Measurements from ENCODE around the gene HTT. TPM values are rescaled to one million over a fixed set of nuclear protein-coding genes. Genes with fewer than 3 reads are reported as not detected.
A peak's percentile ranks its signal among the peaks of the same experiment; 100 is the strongest.
"Not testable (repeated sequence)": the region's sequence is repeated elsewhere in the genome, so short reads cannot be mapped to it uniquely, and the experiment has no call there.

Gene HTT
- total RNA-seq, 4 donors from 2014 or later, result 37.5 to 119 (median 48.7) TPM

DNA sequence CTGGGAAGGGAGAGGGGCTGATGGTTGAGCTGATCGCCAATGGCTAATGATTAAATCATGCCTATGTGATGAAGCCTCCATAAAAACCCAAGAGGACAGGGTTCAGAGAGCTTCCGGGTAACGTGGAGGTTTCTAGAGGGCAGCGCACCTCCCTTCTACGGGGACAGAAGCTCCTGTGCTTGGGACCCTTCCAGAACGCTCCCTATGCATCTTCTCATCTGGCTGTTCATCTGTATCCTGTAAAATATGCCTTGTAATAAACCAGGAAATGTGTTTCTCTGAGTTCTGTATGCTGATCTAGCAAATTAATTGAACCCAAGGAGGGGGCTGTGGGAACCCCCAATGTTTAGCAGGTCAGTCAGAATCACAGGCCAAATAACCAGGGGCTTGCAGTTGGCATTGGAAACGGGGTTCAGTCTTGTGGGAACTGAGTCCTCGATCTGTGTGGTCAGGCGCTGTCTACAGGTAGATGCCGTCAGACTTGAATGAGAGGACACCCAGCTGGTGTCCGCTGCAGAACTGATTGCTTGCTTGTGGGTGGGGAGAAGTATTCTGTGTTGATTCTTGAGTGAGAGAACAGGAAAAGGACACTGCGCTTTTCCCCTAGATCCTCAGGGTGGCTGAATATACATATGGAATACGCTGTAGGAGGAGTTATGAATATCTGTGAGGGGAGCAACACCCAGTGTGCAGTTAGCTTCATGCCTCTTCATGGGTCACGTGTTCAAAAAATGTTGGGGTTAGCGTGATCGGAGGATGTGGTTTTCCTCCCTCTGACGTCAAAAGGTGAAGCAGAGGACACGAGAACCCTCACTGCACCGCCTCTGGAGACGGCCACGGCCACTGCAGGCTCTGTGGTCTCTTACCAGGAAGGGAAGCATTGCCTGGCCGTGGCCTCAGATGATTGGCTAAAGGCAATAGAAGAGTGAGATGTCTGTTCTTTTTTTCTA is 29.3 kb upstream of the HTT start:
- no peaks in the 10 kb centered on the region for H3K36me3 ChIP-seq
- DNase-seq, result peak; percentile 31
- H3K27ac ChIP-seq, result no peak overlapping the region
- H3K27me3 ChIP-seq, result peaks cover 0 to 4% (median 0%) of the 10 kb centered on the region in 4 donors
- no peak overlapping the region for H3K4me3 ChIP-seq
- TF ChIP-seq, protein P1, sequence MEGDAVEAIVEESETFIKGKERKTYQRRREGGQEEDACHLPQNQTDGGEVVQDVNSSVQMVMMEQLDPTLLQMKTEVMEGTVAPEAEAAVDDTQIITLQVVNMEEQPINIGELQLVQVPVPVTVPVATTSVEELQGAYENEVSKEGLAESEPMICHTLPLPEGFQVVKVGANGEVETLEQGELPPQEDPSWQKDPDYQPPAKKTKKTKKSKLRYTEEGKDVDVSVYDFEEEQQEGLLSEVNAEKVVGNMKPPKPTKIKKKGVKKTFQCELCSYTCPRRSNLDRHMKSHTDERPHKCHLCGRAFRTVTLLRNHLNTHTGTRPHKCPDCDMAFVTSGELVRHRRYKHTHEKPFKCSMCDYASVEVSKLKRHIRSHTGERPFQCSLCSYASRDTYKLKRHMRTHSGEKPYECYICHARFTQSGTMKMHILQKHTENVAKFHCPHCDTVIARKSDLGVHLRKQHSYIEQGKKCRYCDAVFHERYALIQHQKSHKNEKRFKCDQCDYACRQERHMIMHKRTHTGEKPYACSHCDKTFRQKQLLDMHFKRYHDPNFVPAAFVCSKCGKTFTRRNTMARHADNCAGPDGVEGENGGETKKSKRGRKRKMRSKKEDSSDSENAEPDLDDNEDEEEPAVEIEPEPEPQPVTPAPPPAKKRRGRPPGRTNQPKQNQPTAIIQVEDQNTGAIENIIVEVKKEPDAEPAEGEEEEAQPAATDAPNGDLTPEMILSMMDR (IDR thresholded peaks at IDR 0.05), result no peak
- TF ChIP-seq POLR2A (IDR thresholded peaks at IDR 0.05), result no peak
- intact Hi-C loops (cut with DNase I), result no loop called here
- peaks cover 18 to 32% (median 21%) of the 10 kb centered on the region in 3 donors for H3K4me1 ChIP-seq
- 68% methylated on average over 19 to 21 of the region's 22 CpGs for WGBS, 2 donors
- H3K9me3 ChIP-seq, result no peaks in the 10 kb centered on the region

DNA sequence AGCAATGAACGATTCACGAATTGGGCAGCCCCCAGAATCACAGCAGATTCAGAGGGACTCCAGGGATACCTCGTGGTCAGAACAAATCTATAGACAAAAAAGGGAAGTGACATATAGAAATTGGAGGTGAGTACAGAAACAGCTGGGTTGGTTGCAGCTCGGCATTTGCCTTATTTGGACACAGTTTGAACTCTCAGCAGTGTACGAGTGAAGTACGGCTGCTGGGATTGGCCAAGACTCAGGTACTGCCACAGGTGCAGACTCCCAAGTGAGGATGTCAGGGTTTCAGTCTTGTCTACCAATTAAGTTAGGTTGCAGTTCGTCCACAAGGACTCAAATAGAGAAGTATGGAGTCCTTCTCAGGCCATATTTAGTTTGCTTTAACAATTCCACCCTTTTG is 28.3 kb upstream of the HTT start:
- Histone ChIP-seq H3K4me1 (peaks cover 14 to 25% (median 15%) of the 10 kb centered on the region in 3 donors), H3K36me3 (no peaks in the 10 kb centered on the region), H3K27me3 (no peaks in the 10 kb centered on the region), H3K4me3 (no peak overlapping the region), H3K27ac (no peak overlapping the region), H3K9me3 (no peaks in the 10 kb centered on the region)
- no peak for TF ChIP-seq POLR2A (IDR thresholded peaks at IDR 0.05)
- TF ChIP-seq, protein P1 (IDR thresholded peaks at IDR 0.05), result no peak
- intact Hi-C loops (cut with DNase I), result no loop called here
- 61 to 74% methylated on average over 7 of the region's 7 CpGs for WGBS, 2 donors
- no peak for DNase-seq

DNA sequence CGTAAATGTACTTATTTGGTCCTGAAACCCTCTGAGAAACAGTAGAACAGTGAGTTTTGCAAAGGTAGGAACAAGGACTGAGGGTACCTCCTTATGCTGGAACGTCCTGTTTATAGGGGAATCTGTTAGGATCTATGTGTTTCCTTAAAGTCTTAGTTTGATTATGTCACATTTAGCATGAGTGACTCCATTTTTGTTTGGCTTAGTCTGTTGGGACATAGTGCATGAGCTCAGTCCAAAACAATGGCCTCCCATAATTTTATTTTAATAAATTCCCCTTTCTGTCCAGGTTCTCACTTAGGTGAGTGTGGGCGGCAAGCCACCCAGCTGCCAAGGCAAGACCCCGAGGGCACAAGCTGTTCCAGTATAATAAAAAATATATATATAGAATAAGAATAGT is 27.9 kb upstream of the HTT start:
- H3K27me3 ChIP-seq, result no peaks in the 10 kb centered on the region
- no peak overlapping the region for H3K27ac ChIP-seq
- WGBS, 2 donors, result 71 to 75% methylated on average over 4 of the region's 4 CpGs
- H3K36me3 ChIP-seq, result no peaks in the 10 kb centered on the region
- TF ChIP-seq POLR2A (IDR thresholded peaks at IDR 0.05), result no peak
- TF ChIP-seq, protein P1 (IDR thresholded peaks at IDR 0.05), result no peak
- no peaks in the 10 kb centered on the region for H3K9me3 ChIP-seq
- H3K4me3 ChIP-seq, result no peak overlapping the region
- no peak for DNase-seq
- peaks cover 11 to 21% (median 11%) of the 10 kb centered on the region in 3 donors for H3K4me1 ChIP-seq
- intact Hi-C loops (cut with DNase I), result no loop called here

DNA sequence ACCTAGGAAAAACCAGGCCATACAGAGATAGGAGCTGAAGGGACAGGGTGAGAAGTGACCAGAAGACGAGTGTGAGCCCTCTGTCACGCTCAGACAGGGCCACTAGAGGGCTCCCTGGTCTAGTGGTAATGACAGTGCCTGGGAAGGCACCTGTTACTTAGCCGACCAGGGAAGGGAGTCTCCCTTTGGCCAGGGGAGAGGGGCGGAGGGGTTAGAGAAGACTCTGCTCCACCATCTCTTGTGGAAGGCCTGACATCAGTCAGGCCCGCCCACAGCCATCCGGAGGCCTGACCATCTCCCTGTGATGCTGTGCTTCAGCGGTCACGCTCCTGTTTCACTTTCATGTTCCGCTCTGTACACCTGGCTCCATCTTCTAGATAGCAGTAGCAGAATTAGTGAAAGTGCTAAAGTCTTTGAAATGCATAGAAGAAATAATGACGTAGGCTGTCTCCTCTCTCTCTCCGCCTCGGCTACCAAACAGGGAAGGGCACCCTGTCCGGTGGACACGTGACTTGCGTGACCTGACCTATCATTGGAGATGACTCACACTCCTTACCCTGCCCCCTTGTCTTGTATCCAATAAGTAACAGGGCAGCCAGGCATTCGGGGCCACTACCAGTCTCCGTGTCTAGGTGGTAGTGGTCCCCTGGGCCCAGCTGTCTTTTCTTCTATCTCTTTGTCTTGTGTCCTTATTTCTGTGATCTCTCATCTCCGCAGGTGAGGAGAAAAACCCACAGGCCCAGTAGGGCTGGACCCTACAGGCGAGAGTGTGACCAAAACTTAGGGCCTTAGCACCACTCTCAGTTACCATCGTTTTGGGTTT is 26.8 kb upstream of the HTT start:
- peak overlapping the region in 1 of 4 donors; percentile 3 for H3K27ac ChIP-seq
- no peaks in the 10 kb centered on the region for H3K36me3 ChIP-seq
- TF ChIP-seq, protein P1 (IDR thresholded peaks at IDR 0.05), result peak; percentile 39 to 79 (median 68)
- no peak for TF ChIP-seq POLR2A (IDR thresholded peaks at IDR 0.05)
- WGBS, 2 donors, result 47 to 50% methylated on average over 15 to 20 of the region's 20 CpGs
- intact Hi-C loops (cut with DNase I), result no loop called here
- H3K4me3 ChIP-seq, result peak overlapping the region; percentile 12 to 54 (median 32)
- peak; percentile 62 for DNase-seq
- peaks cover under 1 to 10% (median 7%) of the 10 kb centered on the region in 3 donors for H3K4me1 ChIP-seq
- H3K9me3 ChIP-seq, result no peaks in the 10 kb centered on the region
- H3K27me3 ChIP-seq, result no peaks in the 10 kb centered on the region

DNA sequence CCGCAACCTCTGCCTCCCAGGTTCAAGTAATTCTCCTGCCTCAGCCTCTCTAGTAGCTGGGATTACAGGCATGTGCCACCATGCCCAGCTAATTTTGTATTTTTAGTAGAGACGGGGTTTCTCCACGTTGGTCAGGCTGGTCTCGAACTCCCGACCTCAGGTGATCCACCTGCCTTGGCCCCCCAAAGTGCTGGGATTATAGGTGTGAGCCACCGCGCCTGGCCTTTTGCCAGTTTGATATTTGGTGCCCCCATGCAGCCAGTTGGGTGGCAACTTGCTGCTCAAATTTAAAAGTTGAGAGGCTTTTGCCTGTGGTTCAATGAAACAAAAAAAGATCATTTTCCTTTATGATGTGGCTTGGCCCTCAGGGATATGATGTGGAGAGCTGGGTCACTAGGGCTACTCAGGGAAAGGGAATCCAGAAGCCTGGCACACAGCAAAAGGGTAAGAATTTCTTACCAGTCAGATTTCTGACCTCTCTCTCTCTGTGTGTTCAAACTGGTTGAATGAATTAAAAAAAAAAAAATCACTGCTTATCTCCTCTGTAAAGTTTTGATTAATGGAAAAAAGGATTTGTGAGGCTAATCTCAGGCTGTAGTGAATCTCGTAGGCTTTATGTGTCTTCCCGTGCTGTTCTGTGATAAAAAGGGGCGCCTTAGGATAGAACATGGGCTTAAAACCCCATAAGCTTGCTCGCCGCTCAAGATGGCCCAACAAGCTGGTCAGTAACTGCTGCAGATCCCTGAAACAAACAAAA is 23.2 kb upstream of the HTT start:
- H3K4me3 ChIP-seq; intact Hi-C loops (cut with DNase I); H3K4me1 ChIP-seq; H3K36me3 ChIP-seq; DNase-seq; H3K27me3 ChIP-seq; H3K27ac ChIP-seq: not testable (repeated sequence)
- WGBS, 2 donors, result 75 to 76% methylated on average over 9 to 10 of the region's 12 CpGs
- H3K9me3 ChIP-seq, result peaks cover 0 to 20% (median 3%) of the 10 kb centered on the region in 3 donors

Data from esophagus squamous epithelium (tissue), 5 donors.